K562 (cell line): Measurements from ENCODE around the gene NIPBL. TPM values are rescaled to one million over a fixed set of nuclear protein-coding genes. Genes with fewer than 3 reads are reported as not detected.

Source experiments
- ATAC-seq: fragments of 200-7000 bp; cut with Tn5 transposase; 3 replicates; pipeline ENCODE4 v1.9.1; 2020; ENCODE audit warnings: moderate library complexity
- BruUV-seq: library from RNA; stranded (reverse); fragments of 400-500 nt; replicated peaks from 2 replicates; lab custom pipeline; 2021; lab: Mats Ljungman, UMichigan
- CTCF ChIA-PET: fragments of 300-600 bp; formaldehyde crosslinking; extraction: SDS; loops from one replicate; lab custom pipeline; 2021; ENCODE audit warnings: low intra/inter-chr PET ratio; lab: Yijun Ruan, JAX
- POLR2A ChIA-PET: fragments of 300-600, 350-650 bp; sonication (Branson Sonifier 250); formaldehyde crosslinking; extraction: SDS; loops from one replicate; lab custom pipeline; 2021; ENCODE audit warnings: antibody characterized with exemption, inconsistent platforms; lab: Yijun Ruan, JAX
- DNase-seq, 4 experiments: peaks; one replicate each; pipeline versions ENCODE4 v3.0.0 to v3.0.0-alpha.2; 2011 to 2018; ENCODE audit warnings: low spot score in 3 of 4, mixed read lengths in 3 of 4; ENCODE audit errors: extremely low read depth in 1 of 4
- FAIRE-seq: peaks from 2 replicates; lab custom pipeline; 2011; peaks lifted over from hg19 to GRCh38; lab: Jason Lieb, UNC
- H2AFZ ChIP-seq: 2 replicates; pipeline ENCODE4 v1.6.0; 2011; ENCODE audit warnings: low read depth, low read length, control low read depth, inconsistent platforms
- H3K27ac ChIP-seq: fragments of 200-600 bp; 3 replicates; pipeline ENCODE4 v1.8.0; 2011; ENCODE audit warnings: low read depth, mild to moderate bottlenecking, control low read depth, inconsistent platforms, low read length, moderate library complexity, mixed read lengths; ENCODE audit errors: extremely low read depth
- H3K27me3 ChIP-seq, 2 experiments: fragments of 300-600 bp in 1 of 2; 2 replicates in 1 of 2; 3 replicates in 1 of 2; pipeline versions ENCODE4 v1.6.0 to v1.8.0; 2011; ENCODE audit warnings: inconsistent platforms in 2 of 2, low read length in 2 of 2, mild to moderate bottlenecking in 1 of 2, mixed read lengths in 1 of 2, moderate library complexity in 1 of 2; ENCODE audit not compliant: control insufficient read depth in 2 of 2, insufficient read depth in 2 of 2
- H3K36me3 ChIP-seq: fragments of 300-600 bp; 3 replicates; pipeline ENCODE4 v1.8.0; 2011; ENCODE audit warnings: mild to moderate bottlenecking, low read length, inconsistent platforms; ENCODE audit not compliant: control insufficient read depth, insufficient read depth
- H3K4me1 ChIP-seq, 2 experiments: fragments of 200-600 bp in 1 of 2; replicated peaks in 1 of 2; 2 replicates in 1 of 2; 3 replicates in 1 of 2; pipeline versions ENCODE4 v1.5.1 to v1.8.0; 2011; ENCODE audit warnings: inconsistent platforms in 2 of 2, low read length in 2 of 2, mild to moderate bottlenecking in 1 of 2, mixed read lengths in 1 of 2, moderate library complexity in 1 of 2; ENCODE audit not compliant: control insufficient read depth in 2 of 2, insufficient read depth in 2 of 2
- H3K4me2 ChIP-seq: 2 replicates; pipeline ENCODE4 v1.6.1; 2011; ENCODE audit warnings: low read length, control low read depth, inconsistent platforms, mixed read lengths; ENCODE audit not compliant: insufficient read depth
- H3K4me3 ChIP-seq: fragments of 200-600 bp; sonication (generic), shearing (Covaris generic); 2 replicates; pipeline ENCODE4 v1.5.1; 2016; ENCODE audit warnings: control low read depth, inconsistent platforms
- H3K79me2 ChIP-seq: fragments of 200-600 bp; 3 replicates; pipeline ENCODE4 v1.8.0; 2011; ENCODE audit warnings: low read length, inconsistent platforms; ENCODE audit not compliant: control insufficient read depth, insufficient read depth
- H3K9ac ChIP-seq, 2 experiments: 2 replicates each; pipeline versions ENCODE4 v1.6.0 to v1.6.1; 2011; ENCODE audit warnings: low read depth in 2 of 2, low read length in 2 of 2, control low read depth in 1 of 2, inconsistent platforms in 1 of 2, mild to moderate bottlenecking in 1 of 2, mixed read lengths in 1 of 2; ENCODE audit not compliant: insufficient read depth in 1 of 2
- H3K9me1 ChIP-seq: one replicate; pipeline ENCODE4 v1.6.0; 2011; ENCODE audit warnings: inconsistent platforms, mild to moderate bottlenecking, low read length, moderate library complexity; ENCODE audit not compliant: control insufficient read depth, insufficient read depth
- H3K9me3 ChIP-seq: replicated peaks from 2 replicates; pipeline ENCODE4 v1.5.1; 2011; ENCODE audit warnings: low read depth, low read length, inconsistent platforms; ENCODE audit not compliant: control insufficient read depth, insufficient read depth
- H4K20me1 ChIP-seq: replicated peaks from 2 replicates; pipeline ENCODE4 v1.6.1; 2011; ENCODE audit warnings: low read length, inconsistent platforms, mixed read lengths; ENCODE audit not compliant: control insufficient read depth, insufficient read depth
- BRF1 ChIP-seq: IDR thresholded peaks from 3 replicates; pipeline ENCODE4 v1.6.1; 2011; ENCODE audit warnings: borderline replicate concordance, mild to moderate bottlenecking; ENCODE audit not compliant: insufficient read length; ENCODE audit errors: extremely low read depth
- DACH1 ChIP-seq: fragments of 450-650 bp; IDR thresholded peaks from 2 replicates; pipeline ENCODE4 v1.6.1; 2018; ENCODE audit not compliant: partially characterized antibody
- FOS ChIP-seq: IDR thresholded peaks from 3 replicates; pipeline ENCODE4 v1.6.1; 2011; ENCODE audit not compliant: insufficient read length; ENCODE audit errors: extremely low read depth
- HNRNPUL1 ChIP-seq: fragments of 200-400 bp; formaldehyde crosslinking; IDR thresholded peaks from 2 replicates; pipeline ENCODE4 v1.6.1; 2017; ENCODE audit warnings: low read length
- IFI16 ChIP-seq: fragments of 250-450 bp; sonication (Bioruptor Pico); IDR thresholded peaks from 2 replicates; pipeline ENCODE4 v2.1.2; 2022; ENCODE audit warnings: mild to moderate bottlenecking, inconsistent platforms
- TARDBP ChIP-seq: fragments of 450-650 bp; IDR thresholded peaks from 2 replicates; pipeline ENCODE4 v1.6.1; 2016
- YBX1 ChIP-seq: fragments of 450-650 bp; IDR thresholded peaks from 2 replicates; pipeline ENCODE4 v1.7.1; 2016; ENCODE audit warnings: mild to moderate bottlenecking
- ZNF3 ChIP-seq: fragments of 250-450 bp; sonication (Bioruptor Pico); IDR thresholded peaks from 2 replicates; pipeline ENCODE4 v1.5.0; 2021; ENCODE audit warnings: mild to moderate bottlenecking, moderate library complexity
- WGBS: fragments of 100-300 bp; shearing (Covaris generic); methylation state at CpG from one replicate; pipeline ENCODE4 v1.1.6; 2016; ENCODE audit warnings: low coverage, mixed read lengths; ENCODE audit not compliant: insufficient coverage; ENCODE audit errors: missing lambda C conversion rate; 5-methylcytosine and 5-hydroxymethylcytosine counted together
- in situ Hi-C: fragments of 300-500 bp; cut with MboI; formaldehyde crosslinking; loops from 4 replicates; pipeline ENCODE4 v1.15.0; 2018; ENCODE audit warnings: inconsistent platforms, mixed read lengths
- intact Hi-C: fragments of 100-400 bp; cut with micrococcal nuclease; formaldehyde crosslinking; loops from 2 replicates; pipeline ENCODE4 v1.14.2; 2022
- polyA plus RNA-seq, 8 experiments: library from polyadenylated mRNA; depleted of rRNA in 4 of 8; stranded (reverse) in 5 of 8; unstranded in 3 of 8; fragments of >200 nt; fragmentation: Nextera tagmentation in 2 of 8; fragmentation: Illumina TruSeq in 1 of 8; extraction: Ambion mirVana in 2 of 8; extraction: Trizol in 1 of 8; gene quantifications; 2 replicates each; pipeline versions ENCODE4 v1.2.1 to v1.2.3, GENCODE V29; 2011 to 2014; ENCODE audit warnings: inconsistent platforms in 1 of 8, missing spikeins in 1 of 8
- total RNA-seq, 7 experiments: library from RNA; depleted of rRNA in 6 of 7; stranded (reverse); fragments of >200 nt in 6 of 7; fragmentation: Illumina TruSeq in 2 of 7; extraction: Trizol in 2 of 7; gene quantifications; 2 replicates each; pipeline versions ENCODE4 v1.2.1 to v1.2.3, GENCODE V29; 2011 to 2021; ENCODE audit warnings: low replicate concordance in 1 of 7
- TF ChIP-seq, protein P1 (sequence below): sonication (generic); formaldehyde crosslinking; IDR thresholded peaks from 2 replicates; pipeline ENCODE4 v1.8.0; 2022; ENCODE audit warnings: mild to moderate bottlenecking, missing genetic modification reagents
- TF ChIP-seq, protein P2 (sequence below): fragments of 250-450 bp; sonication (Bioruptor Pico); IDR thresholded peaks from 2 replicates; pipeline ENCODE4 v1.5.0; 2020; ENCODE audit warnings: mild to moderate bottlenecking, borderline replicate concordance
- TF ChIP-seq, protein P3 (sequence below): conservative IDR thresholded peaks from 2 replicates; pipeline ENCODE4 v1.6.1; 2011; ENCODE audit warnings: low read depth, mild to moderate bottlenecking, low read length; ENCODE audit not compliant: control insufficient read depth
- TF ChIP-seq, protein P4 (sequence below): sonication (generic); formaldehyde crosslinking; IDR thresholded peaks from 2 replicates; pipeline ENCODE4 v1.4.0; 2020; ENCODE audit warnings: mild to moderate bottlenecking, missing genetic modification reagents

Gene NIPBL
- total and polyA plus RNA-seq, 9 of the 15 experiments (the other 6 are each of a cell fraction or from before 2014, with no cell fraction given): 12.9 to 56.7 (median 38.9) TPM

DNA sequence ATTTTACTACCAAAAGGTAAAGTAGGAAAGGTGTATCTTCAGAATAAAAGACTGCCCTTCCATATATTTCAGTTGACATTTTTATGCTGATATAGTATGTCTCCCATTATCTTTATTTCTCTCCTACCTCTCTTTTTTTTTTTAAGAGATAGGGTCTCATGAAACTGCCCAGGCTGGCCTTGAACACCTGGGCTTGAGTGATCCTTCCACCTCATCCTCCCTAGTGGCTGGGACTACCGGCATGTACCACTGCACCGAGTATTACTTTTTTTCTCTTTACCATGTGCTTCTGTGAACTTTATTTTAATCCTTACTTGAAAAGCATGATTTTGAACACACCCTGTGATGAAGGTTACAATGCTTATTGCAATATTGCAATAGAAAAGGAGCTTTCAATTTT lies 42.7 kb downstream of the NIPBL start:
- H2AFZ ChIP-seq: no peak overlapping the region
- CTCF ChIA-PET: no interaction called here
- no peak overlapping the region for H3K9ac ChIP-seq
- FAIRE-seq (no peak), DNase-seq (no peak), ATAC-seq (peak; percentile 55; the same call in 2 of the 3 replicates)
- H3K36me3 ChIP-seq: no peaks in the 10 kb centered on the region
- no TSS peak for BruUV-seq
- H3K27me3 ChIP-seq: no peaks in the 10 kb centered on the region
- H3K9me3 ChIP-seq: 0 out of 2 replicates have a peak, but pooled peaks cover 2% of the 10 kb centered on the region
- POLR2A ChIA-PET: interaction anchor here (1.0 kb wide), 1 partner anchor 19 kb away, joined by 3 read pairs; no protein-coding TSS in a partner anchor
- peaks cover 78% of the 10 kb centered on the region for H3K79me2 ChIP-seq
- intact Hi-C loops: loop anchor here (1.0 kb wide), 1 partner anchor 25 kb away; no protein-coding TSS in a partner anchor
- H4K20me1 ChIP-seq: peaks cover under 1% of the 10 kb centered on the region; the same call in 1 of the 2 replicates
- WGBS: 24% methylated on average over 2 of the region's 2 CpGs
- H3K4me1 ChIP-seq: no peaks in the 10 kb centered on the region
- no peak overlapping the region for H3K4me3 ChIP-seq
- no peak overlapping the region for H3K27ac ChIP-seq
- in situ Hi-C loops: no loop called here
- H3K4me2 ChIP-seq: no peak overlapping the region
- H3K9me1 ChIP-seq: no peaks in the 10 kb centered on the region
- TF ChIP-seq ZNF3 (CRISPR knock-in tag) (no peak), HNRNPUL1 (no peak), DACH1 (no peak), YBX1 (no peak), TARDBP (no peak), IFI16 (no peak), FOS (no peak), BRF1 (no peak)
- TF ChIP-seq, protein P1, sequence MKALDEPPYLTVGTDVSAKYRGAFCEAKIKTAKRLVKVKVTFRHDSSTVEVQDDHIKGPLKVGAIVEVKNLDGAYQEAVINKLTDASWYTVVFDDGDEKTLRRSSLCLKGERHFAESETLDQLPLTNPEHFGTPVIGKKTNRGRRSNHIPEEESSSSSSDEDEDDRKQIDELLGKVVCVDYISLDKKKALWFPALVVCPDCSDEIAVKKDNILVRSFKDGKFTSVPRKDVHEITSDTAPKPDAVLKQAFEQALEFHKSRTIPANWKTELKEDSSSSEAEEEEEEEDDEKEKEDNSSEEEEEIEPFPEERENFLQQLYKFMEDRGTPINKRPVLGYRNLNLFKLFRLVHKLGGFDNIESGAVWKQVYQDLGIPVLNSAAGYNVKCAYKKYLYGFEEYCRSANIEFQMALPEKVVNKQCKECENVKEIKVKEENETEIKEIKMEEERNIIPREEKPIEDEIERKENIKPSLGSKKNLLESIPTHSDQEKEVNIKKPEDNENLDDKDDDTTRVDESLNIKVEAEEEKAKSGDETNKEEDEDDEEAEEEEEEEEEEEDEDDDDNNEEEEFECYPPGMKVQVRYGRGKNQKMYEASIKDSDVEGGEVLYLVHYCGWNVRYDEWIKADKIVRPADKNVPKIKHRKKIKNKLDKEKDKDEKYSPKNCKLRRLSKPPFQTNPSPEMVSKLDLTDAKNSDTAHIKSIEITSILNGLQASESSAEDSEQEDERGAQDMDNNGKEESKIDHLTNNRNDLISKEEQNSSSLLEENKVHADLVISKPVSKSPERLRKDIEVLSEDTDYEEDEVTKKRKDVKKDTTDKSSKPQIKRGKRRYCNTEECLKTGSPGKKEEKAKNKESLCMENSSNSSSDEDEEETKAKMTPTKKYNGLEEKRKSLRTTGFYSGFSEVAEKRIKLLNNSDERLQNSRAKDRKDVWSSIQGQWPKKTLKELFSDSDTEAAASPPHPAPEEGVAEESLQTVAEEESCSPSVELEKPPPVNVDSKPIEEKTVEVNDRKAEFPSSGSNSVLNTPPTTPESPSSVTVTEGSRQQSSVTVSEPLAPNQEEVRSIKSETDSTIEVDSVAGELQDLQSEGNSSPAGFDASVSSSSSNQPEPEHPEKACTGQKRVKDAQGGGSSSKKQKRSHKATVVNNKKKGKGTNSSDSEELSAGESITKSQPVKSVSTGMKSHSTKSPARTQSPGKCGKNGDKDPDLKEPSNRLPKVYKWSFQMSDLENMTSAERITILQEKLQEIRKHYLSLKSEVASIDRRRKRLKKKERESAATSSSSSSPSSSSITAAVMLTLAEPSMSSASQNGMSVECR (CRISPR knock-in tag): no peak
- TF ChIP-seq, protein P2, sequence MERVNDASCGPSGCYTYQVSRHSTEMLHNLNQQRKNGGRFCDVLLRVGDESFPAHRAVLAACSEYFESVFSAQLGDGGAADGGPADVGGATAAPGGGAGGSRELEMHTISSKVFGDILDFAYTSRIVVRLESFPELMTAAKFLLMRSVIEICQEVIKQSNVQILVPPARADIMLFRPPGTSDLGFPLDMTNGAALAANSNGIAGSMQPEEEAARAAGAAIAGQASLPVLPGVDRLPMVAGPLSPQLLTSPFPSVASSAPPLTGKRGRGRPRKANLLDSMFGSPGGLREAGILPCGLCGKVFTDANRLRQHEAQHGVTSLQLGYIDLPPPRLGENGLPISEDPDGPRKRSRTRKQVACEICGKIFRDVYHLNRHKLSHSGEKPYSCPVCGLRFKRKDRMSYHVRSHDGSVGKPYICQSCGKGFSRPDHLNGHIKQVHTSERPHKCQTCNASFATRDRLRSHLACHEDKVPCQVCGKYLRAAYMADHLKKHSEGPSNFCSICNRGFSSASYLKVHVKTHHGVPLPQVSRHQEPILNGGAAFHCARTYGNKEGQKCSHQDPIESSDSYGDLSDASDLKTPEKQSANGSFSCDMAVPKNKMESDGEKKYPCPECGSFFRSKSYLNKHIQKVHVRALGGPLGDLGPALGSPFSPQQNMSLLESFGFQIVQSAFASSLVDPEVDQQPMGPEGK (CRISPR knock-in tag): no peak
- TF ChIP-seq, protein P3, sequence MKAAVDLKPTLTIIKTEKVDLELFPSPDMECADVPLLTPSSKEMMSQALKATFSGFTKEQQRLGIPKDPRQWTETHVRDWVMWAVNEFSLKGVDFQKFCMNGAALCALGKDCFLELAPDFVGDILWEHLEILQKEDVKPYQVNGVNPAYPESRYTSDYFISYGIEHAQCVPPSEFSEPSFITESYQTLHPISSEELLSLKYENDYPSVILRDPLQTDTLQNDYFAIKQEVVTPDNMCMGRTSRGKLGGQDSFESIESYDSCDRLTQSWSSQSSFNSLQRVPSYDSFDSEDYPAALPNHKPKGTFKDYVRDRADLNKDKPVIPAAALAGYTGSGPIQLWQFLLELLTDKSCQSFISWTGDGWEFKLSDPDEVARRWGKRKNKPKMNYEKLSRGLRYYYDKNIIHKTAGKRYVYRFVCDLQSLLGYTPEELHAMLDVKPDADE: no peak
- TF ChIP-seq, protein P4, sequence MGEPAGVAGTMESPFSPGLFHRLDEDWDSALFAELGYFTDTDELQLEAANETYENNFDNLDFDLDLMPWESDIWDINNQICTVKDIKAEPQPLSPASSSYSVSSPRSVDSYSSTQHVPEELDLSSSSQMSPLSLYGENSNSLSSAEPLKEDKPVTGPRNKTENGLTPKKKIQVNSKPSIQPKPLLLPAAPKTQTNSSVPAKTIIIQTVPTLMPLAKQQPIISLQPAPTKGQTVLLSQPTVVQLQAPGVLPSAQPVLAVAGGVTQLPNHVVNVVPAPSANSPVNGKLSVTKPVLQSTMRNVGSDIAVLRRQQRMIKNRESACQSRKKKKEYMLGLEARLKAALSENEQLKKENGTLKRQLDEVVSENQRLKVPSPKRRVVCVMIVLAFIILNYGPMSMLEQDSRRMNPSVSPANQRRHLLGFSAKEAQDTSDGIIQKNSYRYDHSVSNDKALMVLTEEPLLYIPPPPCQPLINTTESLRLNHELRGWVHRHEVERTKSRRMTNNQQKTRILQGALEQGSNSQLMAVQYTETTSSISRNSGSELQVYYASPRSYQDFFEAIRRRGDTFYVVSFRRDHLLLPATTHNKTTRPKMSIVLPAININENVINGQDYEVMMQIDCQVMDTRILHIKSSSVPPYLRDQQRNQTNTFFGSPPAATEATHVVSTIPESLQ: no peak
